HEK293 (cell line): ENCODE results near the gene MLLT6.

ENCODE experiments used
- CTCF ChIA-PET: fragments of 350-600 bp; formaldehyde crosslinking; extraction: SDS; loops from one replicate; lab custom pipeline; 2021; ENCODE audit warnings: antibody characterized with exemption; lab: Yijun Ruan, JAX
- POLR2A ChIA-PET: fragments of 300-600 bp; formaldehyde crosslinking; extraction: SDS; loops from one replicate; lab custom pipeline; 2020; ENCODE audit warnings: antibody characterized with exemption, inconsistent platforms; lab: Yijun Ruan, JAX
- H3K27ac ChIP-seq: fragments of 200-500 bp; sonication (Bioruptor generic); 2 replicates; pipeline ENCODE4 v1.5.1; 2014; ENCODE audit warnings: low read depth, low read length, control low read depth, inconsistent platforms; ENCODE audit errors: extremely low read depth
- H3K36me3 ChIP-seq, 2 experiments: fragments of 200-500 bp in 1 of 2; sonication (Bioruptor generic) in 1 of 2; 1 replicate in 1 of 2; 2 replicates in 1 of 2; pipeline ENCODE4 v1.5.1; 2014 to 2017; ENCODE audit warnings: inconsistent platforms in 2 of 2, low read length in 2 of 2; ENCODE audit not compliant: control insufficient read depth in 2 of 2, insufficient read depth in 1 of 2
- H3K4me1 ChIP-seq: fragments of 200-500 bp; sonication (Bioruptor generic); 2 replicates; pipeline ENCODE4 v1.5.1; 2014; ENCODE audit warnings: mild to moderate bottlenecking, low read length, inconsistent platforms; ENCODE audit not compliant: control insufficient read depth, insufficient read depth
- H3K4me3 ChIP-seq: 2 replicates; pipeline ENCODE4 v1.5.1; 2011; ENCODE audit warnings: low read depth, mild to moderate bottlenecking, control low read depth, low read length, moderate library complexity
- H3K9me3 ChIP-seq: fragments of 200-500 bp; sonication (Bioruptor generic); 2 replicates; pipeline ENCODE4 v1.5.1; 2014; ENCODE audit warnings: low read depth, low read length, inconsistent platforms; ENCODE audit not compliant: control insufficient read depth, insufficient read depth
- KLF7 ChIP-seq: fragments of 450-650 bp; formaldehyde crosslinking; IDR thresholded peaks from 2 replicates; pipeline ENCODE4 v1.5.1; 2016; ENCODE audit warnings: missing biosample characterization, missing genetic modification characterization, borderline replicate concordance
- RBAK ChIP-seq: fragments of 450-650 bp; formaldehyde crosslinking; IDR thresholded peaks from 2 replicates; pipeline ENCODE4 v1.5.1; 2016; ENCODE audit warnings: missing biosample characterization, missing genetic modification characterization
- SP2 ChIP-seq: fragments of 450-650 bp; formaldehyde crosslinking; IDR thresholded peaks from 2 replicates; pipeline ENCODE4 v1.5.1; 2016; ENCODE audit warnings: missing biosample characterization, missing genetic modification characterization
- SP7 ChIP-seq: fragments of 450-650 bp; formaldehyde crosslinking; IDR thresholded peaks from 2 replicates; pipeline ENCODE4 v1.5.1; 2016; ENCODE audit warnings: missing biosample characterization, missing genetic modification characterization
- WT1 ChIP-seq: fragments of 450-650 bp; formaldehyde crosslinking; IDR thresholded peaks from 2 replicates; pipeline ENCODE4 v1.5.1; 2016; ENCODE audit warnings: missing biosample characterization, missing genetic modification characterization
- ZNF121 ChIP-seq: fragments of 450-650 bp; formaldehyde crosslinking; IDR thresholded peaks from 2 replicates; pipeline ENCODE4 v1.5.1; 2016; ENCODE audit warnings: missing biosample characterization, missing genetic modification characterization
- ZNF292 ChIP-seq: fragments of 450-650 bp; formaldehyde crosslinking; IDR thresholded peaks from 2 replicates; pipeline ENCODE4 v1.5.1; 2016; ENCODE audit warnings: low read depth, missing biosample characterization, missing genetic modification characterization, borderline replicate concordance
- ZNF324 ChIP-seq: fragments of 450-650 bp; formaldehyde crosslinking; IDR thresholded peaks from 2 replicates; pipeline ENCODE4 v1.5.1; 2016; ENCODE audit warnings: missing biosample characterization, missing genetic modification characterization
- ZNF354C ChIP-seq: fragments of 450-650 bp; formaldehyde crosslinking; IDR thresholded peaks from 2 replicates; pipeline ENCODE4 v1.5.1; 2016; ENCODE audit warnings: missing biosample characterization, missing genetic modification characterization, low read depth, borderline replicate concordance
- ZNF549 ChIP-seq: fragments of 450-650 bp; IDR thresholded peaks from 2 replicates; pipeline ENCODE4 v1.5.1; 2018; ENCODE audit warnings: missing biosample characterization, missing genetic modification characterization, mild to moderate bottlenecking, inconsistent platforms, moderate library complexity
- ZNF585B ChIP-seq: fragments of 450-650 bp; formaldehyde crosslinking; IDR thresholded peaks from 2 replicates; pipeline ENCODE4 v1.5.1; 2016; ENCODE audit warnings: missing biosample characterization, missing genetic modification characterization
- ZNF610 ChIP-seq: fragments of 450-650 bp; formaldehyde crosslinking; IDR thresholded peaks from 2 replicates; pipeline ENCODE4 v1.5.1; 2016; ENCODE audit warnings: missing biosample characterization, missing genetic modification characterization, borderline replicate concordance
- ZSCAN30 ChIP-seq: fragments of 450-650 bp; IDR thresholded peaks from 2 replicates; pipeline ENCODE4 v1.5.1; 2018; ENCODE audit warnings: missing biosample characterization, mild to moderate bottlenecking, missing genetic modification characterization, moderate library complexity
- TF ChIP-seq, protein P1 (sequence below): fragments of 450-650 bp; formaldehyde crosslinking; IDR thresholded peaks from 2 replicates; pipeline ENCODE4 v1.5.1; 2016; ENCODE audit warnings: missing biosample characterization, missing genetic modification characterization, borderline replicate concordance
- TF ChIP-seq, protein P2 (sequence below): fragments of 450-650 bp; formaldehyde crosslinking; IDR thresholded peaks from 2 replicates; pipeline ENCODE4 v1.5.1; 2016; ENCODE audit warnings: missing biosample characterization, missing genetic modification characterization
- TF ChIP-seq, protein P3 (sequence below): fragments of 450-650 bp; formaldehyde crosslinking; IDR thresholded peaks from 2 replicates; pipeline ENCODE4 v1.5.1; 2016; ENCODE audit warnings: missing biosample characterization, missing genetic modification characterization
- TF ChIP-seq, protein P4 (sequence below): IDR thresholded peaks from 2 replicates; pipeline ENCODE4 v1.6.1; 2011; ENCODE audit warnings: mild to moderate bottlenecking, low read depth, low read length, borderline replicate concordance

The MLLT6 gene

DNA sequence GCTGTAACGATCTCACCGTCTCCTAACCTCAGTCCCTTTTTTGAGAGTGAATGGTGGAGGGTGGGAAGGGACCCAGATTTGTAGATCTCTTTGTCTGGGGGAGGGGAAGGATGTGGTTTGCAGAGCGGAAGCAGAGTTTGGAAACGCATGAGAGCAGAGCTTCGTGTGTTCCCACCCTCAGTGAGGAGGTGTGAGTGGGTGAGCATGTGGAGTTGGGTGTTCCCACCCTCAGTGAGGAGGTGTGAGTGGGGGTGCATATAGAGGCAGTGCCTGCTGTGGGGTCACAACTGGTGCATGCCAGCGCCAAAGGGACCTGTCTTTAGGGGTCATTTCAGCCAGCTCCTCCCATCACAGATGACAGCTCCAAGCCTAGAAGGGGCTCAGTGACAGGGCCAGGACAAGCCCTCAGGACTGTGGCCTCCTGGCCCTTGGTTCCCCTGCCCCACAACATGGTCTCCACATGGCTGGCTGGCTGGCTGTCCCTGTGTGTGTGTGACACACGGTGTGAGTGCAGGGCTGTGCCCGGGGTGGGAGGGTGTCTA is 23.3 kb downstream of the MLLT6 start (continued):
- TF ChIP-seq ZNF292 (tag by site-specific recombination), result no peak
- no peak for TF ChIP-seq WT1 (tag by site-specific recombination)
- no peak for TF ChIP-seq ZNF324 (tag by site-specific recombination)
- TF ChIP-seq, protein P1, sequence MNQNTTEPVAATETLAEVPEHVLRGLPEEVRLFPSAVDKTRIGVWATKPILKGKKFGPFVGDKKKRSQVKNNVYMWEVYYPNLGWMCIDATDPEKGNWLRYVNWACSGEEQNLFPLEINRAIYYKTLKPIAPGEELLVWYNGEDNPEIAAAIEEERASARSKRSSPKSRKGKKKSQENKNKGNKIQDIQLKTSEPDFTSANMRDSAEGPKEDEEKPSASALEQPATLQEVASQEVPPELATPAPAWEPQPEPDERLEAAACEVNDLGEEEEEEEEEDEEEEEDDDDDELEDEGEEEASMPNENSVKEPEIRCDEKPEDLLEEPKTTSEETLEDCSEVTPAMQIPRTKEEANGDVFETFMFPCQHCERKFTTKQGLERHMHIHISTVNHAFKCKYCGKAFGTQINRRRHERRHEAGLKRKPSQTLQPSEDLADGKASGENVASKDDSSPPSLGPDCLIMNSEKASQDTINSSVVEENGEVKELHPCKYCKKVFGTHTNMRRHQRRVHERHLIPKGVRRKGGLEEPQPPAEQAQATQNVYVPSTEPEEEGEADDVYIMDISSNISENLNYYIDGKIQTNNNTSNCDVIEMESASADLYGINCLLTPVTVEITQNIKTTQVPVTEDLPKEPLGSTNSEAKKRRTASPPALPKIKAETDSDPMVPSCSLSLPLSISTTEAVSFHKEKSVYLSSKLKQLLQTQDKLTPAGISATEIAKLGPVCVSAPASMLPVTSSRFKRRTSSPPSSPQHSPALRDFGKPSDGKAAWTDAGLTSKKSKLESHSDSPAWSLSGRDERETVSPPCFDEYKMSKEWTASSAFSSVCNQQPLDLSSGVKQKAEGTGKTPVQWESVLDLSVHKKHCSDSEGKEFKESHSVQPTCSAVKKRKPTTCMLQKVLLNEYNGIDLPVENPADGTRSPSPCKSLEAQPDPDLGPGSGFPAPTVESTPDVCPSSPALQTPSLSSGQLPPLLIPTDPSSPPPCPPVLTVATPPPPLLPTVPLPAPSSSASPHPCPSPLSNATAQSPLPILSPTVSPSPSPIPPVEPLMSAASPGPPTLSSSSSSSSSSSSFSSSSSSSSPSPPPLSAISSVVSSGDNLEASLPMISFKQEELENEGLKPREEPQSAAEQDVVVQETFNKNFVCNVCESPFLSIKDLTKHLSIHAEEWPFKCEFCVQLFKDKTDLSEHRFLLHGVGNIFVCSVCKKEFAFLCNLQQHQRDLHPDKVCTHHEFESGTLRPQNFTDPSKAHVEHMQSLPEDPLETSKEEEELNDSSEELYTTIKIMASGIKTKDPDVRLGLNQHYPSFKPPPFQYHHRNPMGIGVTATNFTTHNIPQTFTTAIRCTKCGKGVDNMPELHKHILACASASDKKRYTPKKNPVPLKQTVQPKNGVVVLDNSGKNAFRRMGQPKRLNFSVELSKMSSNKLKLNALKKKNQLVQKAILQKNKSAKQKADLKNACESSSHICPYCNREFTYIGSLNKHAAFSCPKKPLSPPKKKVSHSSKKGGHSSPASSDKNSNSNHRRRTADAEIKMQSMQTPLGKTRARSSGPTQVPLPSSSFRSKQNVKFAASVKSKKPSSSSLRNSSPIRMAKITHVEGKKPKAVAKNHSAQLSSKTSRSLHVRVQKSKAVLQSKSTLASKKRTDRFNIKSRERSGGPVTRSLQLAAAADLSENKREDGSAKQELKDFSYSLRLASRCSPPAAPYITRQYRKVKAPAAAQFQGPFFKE, result no peak
- 0 out of 2 replicates have a peak, but pooled peaks have one; percentile 7 for TF ChIP-seq SP2 (tag by site-specific recombination)
- no peak for TF ChIP-seq ZNF585B (tag by site-specific recombination)
- TF ChIP-seq ZNF610 (tag by site-specific recombination), result no peak
- TF ChIP-seq ZNF121, result no peak
- TF ChIP-seq ZNF354C, result no peak

DNA sequence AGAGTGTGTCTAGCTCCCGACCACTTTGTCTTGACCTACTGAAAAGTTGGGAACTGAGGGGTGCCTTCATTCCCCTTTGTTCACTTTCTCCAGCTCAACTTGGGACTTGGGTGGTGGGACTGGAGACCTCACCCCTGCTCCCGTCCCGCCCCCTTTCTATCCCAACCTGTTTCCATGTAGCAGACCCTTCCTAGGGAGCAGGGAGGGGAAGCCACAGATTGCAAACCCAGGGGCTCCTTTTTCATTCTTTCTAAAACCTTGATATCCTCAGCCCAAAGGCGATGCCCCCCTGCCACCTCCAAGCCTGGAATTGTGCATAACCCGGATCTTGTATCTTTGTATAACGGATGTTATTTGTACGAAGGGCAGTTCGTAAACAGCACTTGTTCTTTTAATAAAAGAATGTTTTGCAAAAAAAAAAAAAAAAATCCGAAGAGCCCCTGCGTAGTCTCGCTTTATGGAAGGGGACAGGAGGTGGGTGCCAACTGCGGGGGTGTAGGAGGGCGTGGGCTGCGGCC is 24.4 kb downstream of the MLLT6 start:
- ChIA-PET POLR2A (interaction anchor here (0.7 to 3.5 kb wide), 4 partner anchors 9 to 53 kb away, joined by 3 to 23 read pairs (median 5); partner anchors contain the start of gene PSMB3), CTCF (interaction anchor here (1.0 to 2.8 kb wide), 8 partner anchors 11 to 66 kb away, joined by 3 to 14 read pairs (median 4); no protein-coding TSS in a partner anchor)
- H3K36me3 ChIP-seq, result peaks cover 10 to 44% of the 10 kb centered on the region in 2 experiments
- no peaks in the 10 kb centered on the region for H3K9me3 ChIP-seq
- H3K4me1 ChIP-seq, result peaks cover 5% of the 10 kb centered on the region
- H3K27ac ChIP-seq, result peak overlapping the region; percentile 11; the same call in 1 of the 2 replicates
- peak overlapping the region; percentile 67 for H3K4me3 ChIP-seq
- TF ChIP-seq ZSCAN30 (no peak), RBAK (tag by site-specific recombination) (no peak), SP7 (tag by site-specific recombination) (no peak), KLF7 (tag by site-specific recombination) (no peak), ZNF549 (tag by site-specific recombination) (no peak)
- TF ChIP-seq, protein P2, sequence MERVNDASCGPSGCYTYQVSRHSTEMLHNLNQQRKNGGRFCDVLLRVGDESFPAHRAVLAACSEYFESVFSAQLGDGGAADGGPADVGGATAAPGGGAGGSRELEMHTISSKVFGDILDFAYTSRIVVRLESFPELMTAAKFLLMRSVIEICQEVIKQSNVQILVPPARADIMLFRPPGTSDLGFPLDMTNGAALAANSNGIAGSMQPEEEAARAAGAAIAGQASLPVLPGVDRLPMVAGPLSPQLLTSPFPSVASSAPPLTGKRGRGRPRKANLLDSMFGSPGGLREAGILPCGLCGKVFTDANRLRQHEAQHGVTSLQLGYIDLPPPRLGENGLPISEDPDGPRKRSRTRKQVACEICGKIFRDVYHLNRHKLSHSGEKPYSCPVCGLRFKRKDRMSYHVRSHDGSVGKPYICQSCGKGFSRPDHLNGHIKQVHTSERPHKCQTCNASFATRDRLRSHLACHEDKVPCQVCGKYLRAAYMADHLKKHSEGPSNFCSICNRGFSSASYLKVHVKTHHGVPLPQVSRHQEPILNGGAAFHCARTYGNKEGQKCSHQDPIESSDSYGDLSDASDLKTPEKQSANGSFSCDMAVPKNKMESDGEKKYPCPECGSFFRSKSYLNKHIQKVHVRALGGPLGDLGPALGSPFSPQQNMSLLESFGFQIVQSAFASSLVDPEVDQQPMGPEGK (tag by site-specific recombination), result 0 out of 2 replicates have a peak, but pooled peaks have one; percentile 49
- TF ChIP-seq, protein P3, sequence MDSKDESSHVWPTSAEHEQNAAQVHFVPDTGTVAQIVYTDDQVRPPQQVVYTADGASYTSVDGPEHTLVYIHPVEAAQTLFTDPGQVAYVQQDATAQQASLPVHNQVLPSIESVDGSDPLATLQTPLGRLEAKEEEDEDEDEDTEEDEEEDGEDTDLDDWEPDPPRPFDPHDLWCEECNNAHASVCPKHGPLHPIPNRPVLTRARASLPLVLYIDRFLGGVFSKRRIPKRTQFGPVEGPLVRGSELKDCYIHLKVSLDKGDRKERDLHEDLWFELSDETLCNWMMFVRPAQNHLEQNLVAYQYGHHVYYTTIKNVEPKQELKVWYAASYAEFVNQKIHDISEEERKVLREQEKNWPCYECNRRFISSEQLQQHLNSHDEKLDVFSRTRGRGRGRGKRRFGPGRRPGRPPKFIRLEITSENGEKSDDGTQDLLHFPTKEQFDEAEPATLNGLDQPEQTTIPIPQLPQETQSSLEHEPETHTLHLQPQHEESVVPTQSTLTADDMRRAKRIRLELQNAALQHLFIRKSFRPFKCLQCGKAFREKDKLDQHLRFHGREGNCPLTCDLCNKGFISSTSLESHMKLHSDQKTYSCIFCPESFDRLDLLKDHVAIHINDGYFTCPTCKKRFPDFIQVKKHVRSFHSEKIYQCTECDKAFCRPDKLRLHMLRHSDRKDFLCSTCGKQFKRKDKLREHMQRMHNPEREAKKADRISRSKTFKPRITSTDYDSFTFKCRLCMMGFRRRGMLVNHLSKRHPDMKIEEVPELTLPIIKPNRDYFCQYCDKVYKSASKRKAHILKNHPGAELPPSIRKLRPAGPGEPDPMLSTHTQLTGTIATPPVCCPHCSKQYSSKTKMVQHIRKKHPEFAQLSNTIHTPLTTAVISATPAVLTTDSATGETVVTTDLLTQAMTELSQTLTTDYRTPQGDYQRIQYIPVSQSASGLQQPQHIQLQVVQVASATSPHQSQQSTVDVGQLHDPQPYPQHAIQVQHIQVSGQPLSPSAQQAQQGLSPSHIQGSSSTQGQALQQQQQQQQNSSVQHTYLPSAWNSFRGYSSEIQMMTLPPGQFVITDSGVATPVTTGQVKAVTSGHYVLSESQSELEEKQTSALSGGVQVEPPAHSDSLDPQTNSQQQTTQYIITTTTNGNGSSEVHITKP (tag by site-specific recombination), result peak; percentile 73; the same call in 1 of the 2 replicates
- TF ChIP-seq, protein P4, sequence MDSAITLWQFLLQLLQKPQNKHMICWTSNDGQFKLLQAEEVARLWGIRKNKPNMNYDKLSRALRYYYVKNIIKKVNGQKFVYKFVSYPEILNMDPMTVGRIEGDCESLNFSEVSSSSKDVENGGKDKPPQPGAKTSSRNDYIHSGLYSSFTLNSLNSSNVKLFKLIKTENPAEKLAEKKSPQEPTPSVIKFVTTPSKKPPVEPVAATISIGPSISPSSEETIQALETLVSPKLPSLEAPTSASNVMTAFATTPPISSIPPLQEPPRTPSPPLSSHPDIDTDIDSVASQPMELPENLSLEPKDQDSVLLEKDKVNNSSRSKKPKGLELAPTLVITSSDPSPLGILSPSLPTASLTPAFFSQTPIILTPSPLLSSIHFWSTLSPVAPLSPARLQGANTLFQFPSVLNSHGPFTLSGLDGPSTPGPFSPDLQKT, result no peak
